DOHH2 (cell line): ENCODE data around the gene EPHA10.

ENCODE experiments used
- EZH2phosphoT487 ChIP-seq: fragments of 200-600 bp; sonication (generic); IDR thresholded peaks from 2 replicates; pipeline ENCODE4 v1.6.1; 2017; ENCODE audit warnings: borderline replicate concordance, mild to moderate bottlenecking, antibody characterized with exemption, low read length, moderate library complexity, mixed read lengths
- TF ChIP-seq, protein P1 (sequence below): fragments of 200-600 bp; sonication (generic); IDR thresholded peaks from one replicate; pipeline ENCODE4 v1.5.1; 2014; ENCODE audit warnings: antibody characterized with exemption, mild to moderate bottlenecking, low read depth, low read length; ENCODE audit not compliant: poor library complexity, severe bottlenecking

DNA sequence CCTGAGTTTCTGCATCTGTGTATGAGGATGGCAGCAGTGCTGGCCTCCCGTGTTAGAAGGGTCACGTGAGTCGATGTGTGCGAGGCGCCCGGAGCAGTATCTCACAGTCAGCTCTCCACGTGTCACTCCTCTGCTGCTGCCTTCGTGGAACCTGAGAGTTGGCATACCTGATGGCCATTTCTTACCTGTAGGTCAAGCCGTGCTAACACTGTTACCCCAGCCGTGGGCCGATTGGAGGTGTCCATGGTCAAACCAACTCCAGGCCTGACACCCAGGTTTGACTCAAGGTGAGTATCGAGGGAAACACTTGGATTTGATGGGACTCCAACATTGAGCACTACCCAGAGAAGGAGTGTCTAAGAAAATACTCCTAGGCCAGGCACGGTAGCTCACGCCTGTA lies 61.9 kb downstream of the EPHA10 start:
- TF ChIP-seq, protein P1, sequence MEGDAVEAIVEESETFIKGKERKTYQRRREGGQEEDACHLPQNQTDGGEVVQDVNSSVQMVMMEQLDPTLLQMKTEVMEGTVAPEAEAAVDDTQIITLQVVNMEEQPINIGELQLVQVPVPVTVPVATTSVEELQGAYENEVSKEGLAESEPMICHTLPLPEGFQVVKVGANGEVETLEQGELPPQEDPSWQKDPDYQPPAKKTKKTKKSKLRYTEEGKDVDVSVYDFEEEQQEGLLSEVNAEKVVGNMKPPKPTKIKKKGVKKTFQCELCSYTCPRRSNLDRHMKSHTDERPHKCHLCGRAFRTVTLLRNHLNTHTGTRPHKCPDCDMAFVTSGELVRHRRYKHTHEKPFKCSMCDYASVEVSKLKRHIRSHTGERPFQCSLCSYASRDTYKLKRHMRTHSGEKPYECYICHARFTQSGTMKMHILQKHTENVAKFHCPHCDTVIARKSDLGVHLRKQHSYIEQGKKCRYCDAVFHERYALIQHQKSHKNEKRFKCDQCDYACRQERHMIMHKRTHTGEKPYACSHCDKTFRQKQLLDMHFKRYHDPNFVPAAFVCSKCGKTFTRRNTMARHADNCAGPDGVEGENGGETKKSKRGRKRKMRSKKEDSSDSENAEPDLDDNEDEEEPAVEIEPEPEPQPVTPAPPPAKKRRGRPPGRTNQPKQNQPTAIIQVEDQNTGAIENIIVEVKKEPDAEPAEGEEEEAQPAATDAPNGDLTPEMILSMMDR: no peak
- no peak for TF ChIP-seq EZH2phosphoT487
